Glomerular visceral epithelial cell (primary cell): Measurements from ENCODE around the gene MMRN2.
"Not testable (repeated sequence)": the region's sequence is repeated elsewhere in the genome, so short reads cannot be mapped to it uniquely, and the experiment has no call there.

Experiments
- DNase-seq: peaks from one replicate; pipeline ENCODE4 v3.0.0-alpha.2; 2016; ENCODE audit errors: extremely low spot score

MMRN2 gene

GRCh38 chr10:86956848-86957448 lies 467 bp downstream of the MMRN2 start:
- DNase-seq: no peak

DNA sequence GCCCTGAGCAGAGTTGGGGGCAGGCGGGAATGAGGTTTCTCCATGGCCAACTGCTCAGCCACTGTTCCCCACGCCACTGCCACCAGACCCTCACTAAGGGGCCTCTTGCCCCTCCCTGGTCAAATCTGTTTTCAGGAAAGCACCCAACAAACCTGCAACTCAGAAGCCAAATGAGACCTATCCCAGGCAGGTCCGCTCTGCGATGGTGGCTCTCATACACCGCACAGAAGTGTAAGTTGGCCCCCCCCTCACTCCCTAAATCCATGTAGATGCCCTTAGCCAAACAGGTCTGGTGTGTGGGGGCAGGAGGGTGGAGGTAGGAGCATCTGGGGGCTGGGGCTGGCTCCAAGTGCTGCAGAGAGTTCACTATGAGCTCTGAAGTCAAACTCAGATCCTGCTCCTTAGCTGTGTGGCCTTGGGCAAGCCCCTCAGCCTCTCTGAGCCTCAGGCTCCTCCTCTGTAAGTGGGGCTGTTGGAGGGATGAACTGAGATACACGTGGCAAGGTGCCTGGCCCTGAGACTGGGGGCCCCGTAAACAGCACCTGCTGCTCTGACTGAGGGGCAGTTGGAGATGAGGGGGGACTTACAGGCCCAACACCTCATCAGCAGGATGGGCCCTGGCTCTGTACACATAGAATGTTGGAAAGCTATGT lies 1.1 kb downstream of the MMRN2 start:
- DNase-seq: no peak

- no peak for DNase-seq
Observed at GRCh38 chr10:86955501-86956194, 1.8 kb downstream of the MMRN2 start.

GRCh38 chr10:86954681-86955500 lies 2.5 kb downstream of the MMRN2 start:
- no peak for DNase-seq

GRCh38 chr10:86953747-86954680 lies 3.4 kb downstream of the MMRN2 start:
- DNase-seq: no peak

GRCh38 chr10:86952697-86953096 lies 4.7 kb downstream of the MMRN2 start:
- DNase-seq: not testable (repeated sequence)

- DNase-seq: no peak
Observed at GRCh38 chr10:86952106-86952505, 5.3 kb downstream of the MMRN2 start.

DNA sequence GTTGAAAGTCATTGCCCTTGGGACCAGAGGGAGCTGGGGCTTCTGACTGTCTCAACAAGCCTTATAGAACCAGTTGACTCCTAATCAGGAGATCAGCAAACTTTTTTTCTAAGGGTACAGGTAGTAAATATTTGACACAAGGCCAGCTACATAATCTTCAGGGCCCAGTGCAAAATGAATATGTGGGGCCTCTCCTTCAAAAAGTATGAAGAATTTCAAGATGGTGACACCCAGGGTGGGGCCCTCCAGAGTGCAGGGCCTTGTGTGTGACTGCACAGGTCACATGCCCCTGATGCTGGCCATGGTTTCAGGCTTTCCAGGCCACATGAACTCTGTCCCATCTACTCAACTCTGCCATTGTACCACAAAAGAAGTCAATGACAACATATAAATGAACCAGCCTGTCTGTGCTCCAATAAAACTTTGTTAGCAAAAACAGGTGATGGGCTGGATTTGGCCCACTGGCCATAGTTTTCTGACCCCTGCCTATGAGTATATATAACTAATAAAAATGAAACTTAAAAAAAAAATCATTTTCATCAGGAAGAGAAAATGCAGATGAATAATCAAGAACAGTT lies 6.1 kb downstream of the MMRN2 start:
- no peak for DNase-seq

- DNase-seq: no peak
Observed at GRCh38 chr10:86950349-86950748, 7.1 kb downstream of the MMRN2 start.

- DNase-seq: not testable (repeated sequence)
Observed at GRCh38 chr10:86947806-86948205, 9.6 kb downstream of the MMRN2 start.

GRCh38 chr10:86946213-86947155 lies 10.9 kb downstream of the MMRN2 start:
- no peak for DNase-seq

DNA sequence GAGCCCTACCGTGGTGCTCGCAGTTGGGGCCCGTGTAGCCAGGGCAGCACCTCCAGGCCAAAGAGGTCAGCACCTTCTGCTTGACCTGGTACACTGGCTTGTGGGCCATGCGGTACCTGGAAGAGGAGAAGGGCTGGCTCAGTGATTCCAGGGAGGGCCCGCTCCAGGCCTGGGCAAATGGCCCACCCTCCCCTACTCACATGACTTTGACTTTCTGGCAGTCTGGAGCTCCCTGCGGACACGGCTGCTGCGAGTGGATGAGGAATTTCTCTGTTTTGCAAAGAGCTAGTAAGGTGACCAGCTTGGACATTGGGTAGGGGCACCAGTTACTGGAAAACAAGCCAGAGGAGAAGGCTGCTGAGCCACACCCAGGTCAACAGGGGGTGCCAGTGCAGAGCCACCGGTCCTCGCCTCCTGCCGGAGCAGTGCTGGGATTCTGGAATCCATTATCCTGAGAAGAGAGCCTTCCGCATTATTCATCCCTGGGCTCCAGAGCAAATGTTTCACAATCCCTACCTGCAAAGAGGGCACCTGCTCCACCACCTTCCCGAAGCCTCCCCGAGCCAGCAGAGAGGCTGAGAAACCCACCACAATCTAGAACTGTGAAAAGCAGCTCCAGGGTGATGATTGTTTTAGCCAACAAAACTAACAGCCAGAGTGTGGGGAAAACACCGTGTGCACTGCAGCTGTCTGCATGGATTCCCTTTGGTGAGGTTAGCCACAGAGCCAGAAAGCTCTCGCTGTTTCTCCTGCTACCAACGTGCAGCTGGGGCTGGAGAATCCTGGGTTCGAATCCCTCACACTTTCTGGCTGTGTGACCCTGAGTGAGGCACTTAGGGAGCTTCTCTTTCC lies 11.8 kb downstream of the MMRN2 start:
- DNase-seq: no peak

GRCh38 chr10:86944907-86945306 lies 12.5 kb downstream of the MMRN2 start:
- no peak for DNase-seq

GRCh38 chr10:86944471-86944870 lies 12.9 kb downstream of the MMRN2 start:
- no peak for DNase-seq

DNA sequence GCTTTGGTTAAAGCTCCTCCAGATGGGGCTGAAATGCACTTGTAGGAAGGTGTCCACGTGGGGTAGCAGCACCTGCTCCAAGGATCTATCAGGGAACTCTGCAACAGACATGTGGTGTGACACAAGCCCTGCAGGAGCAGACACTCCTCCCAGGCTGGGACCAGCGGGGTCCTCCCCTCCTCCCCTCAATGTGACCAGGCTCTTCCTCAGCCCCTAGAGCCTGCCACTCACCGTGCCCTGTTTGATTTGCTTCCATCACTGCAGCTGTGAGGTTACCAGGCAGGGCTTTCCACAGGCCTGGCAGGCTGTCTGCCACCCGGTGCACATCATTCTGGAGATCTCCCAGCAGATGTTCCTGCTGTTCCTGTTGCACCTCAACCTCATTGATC lies 13.4 kb downstream of the MMRN2 start:
- DNase-seq: no peak

GRCh38 chr10:86943316-86944030 lies 13.9 kb downstream of the MMRN2 start:
- DNase-seq: no peak

DNA sequence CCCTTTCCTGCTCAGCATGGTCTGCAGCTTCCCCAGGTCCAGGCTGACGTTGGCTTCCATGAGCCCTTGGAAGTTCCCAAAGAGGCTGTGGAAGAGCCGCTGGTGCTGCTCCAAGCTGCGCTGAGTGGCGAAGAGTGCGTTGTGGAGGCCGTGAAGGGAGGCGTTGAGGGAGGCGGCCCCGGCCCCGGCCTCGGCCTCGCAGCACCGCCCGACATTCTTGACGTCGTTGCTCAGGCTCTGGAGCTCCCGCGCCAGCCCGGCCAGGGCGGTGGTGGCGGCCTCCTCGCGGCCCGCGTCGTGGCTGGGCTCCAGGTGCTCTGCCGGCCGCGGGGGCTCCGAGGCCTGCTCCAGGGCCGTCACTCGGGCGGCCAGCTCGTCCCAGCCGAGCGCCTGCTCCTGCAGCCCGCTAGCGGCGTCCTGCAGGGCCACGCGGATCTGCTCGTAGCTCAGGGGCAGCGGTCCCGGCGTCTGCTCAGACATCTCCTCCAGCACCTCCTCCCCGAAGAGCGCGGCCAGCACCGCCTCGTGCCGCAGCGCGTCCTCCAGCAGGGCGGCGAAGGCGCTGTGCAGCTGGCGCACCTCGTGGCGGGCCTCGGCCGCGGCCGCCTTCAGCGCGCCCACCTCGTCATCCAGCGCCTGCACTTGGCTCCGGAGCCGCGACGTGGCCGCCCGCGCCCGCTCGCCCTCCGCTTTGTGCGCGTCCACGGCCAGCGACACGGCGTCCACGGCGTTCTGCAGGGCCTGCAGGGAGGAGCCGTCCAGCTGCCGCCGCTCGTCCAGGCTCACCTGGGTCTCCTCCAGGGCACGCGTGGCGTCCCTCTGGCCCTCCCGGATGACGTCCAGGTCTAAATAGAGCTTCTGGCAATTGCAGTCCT lies 14.7 kb downstream of the MMRN2 start:
- DNase-seq: no peak
